Nephron progenitor cell (in vitro differentiated cells): ENCODE data around the gene SFXN3.

Experiments used
- DNase-seq: peaks from one replicate; pipeline ENCODE4 v3.0.0; 2021
- H3K27ac Mint-ChIP-seq: 2 replicates; pipeline ENCODE4 v1.8.0; 2021; ENCODE audit warnings: mild to moderate bottlenecking, moderate library complexity, mixed read lengths
- H3K27me3 Mint-ChIP-seq: 2 replicates; pipeline ENCODE4 v1.8.0; 2021; ENCODE audit warnings: mild to moderate bottlenecking, low read depth, mixed read lengths; ENCODE audit not compliant: poor library complexity
- H3K36me3 Mint-ChIP-seq: 2 replicates; pipeline ENCODE4 v1.8.0; 2021; ENCODE audit warnings: low read depth, mixed read lengths
- H3K4me1 Mint-ChIP-seq: 2 replicates; pipeline ENCODE4 v1.8.0; 2021; ENCODE audit warnings: mixed read lengths
- H3K4me3 Mint-ChIP-seq: 2 replicates; pipeline ENCODE4 v1.8.0; 2021; ENCODE audit warnings: mild to moderate bottlenecking, moderate library complexity, mixed read lengths
- H3K9me3 Mint-ChIP-seq: 2 replicates; pipeline ENCODE4 v1.8.0; 2021; ENCODE audit warnings: mild to moderate bottlenecking, moderate library complexity, mixed read lengths
- CTCF ChIP-seq: fragments of 200-600 bp; sonication (generic); IDR thresholded peaks from 2 replicates; pipeline ENCODE4 v1.5.0; 2021; ENCODE audit warnings: antibody characterized with exemption

Gene SFXN3

DNA sequence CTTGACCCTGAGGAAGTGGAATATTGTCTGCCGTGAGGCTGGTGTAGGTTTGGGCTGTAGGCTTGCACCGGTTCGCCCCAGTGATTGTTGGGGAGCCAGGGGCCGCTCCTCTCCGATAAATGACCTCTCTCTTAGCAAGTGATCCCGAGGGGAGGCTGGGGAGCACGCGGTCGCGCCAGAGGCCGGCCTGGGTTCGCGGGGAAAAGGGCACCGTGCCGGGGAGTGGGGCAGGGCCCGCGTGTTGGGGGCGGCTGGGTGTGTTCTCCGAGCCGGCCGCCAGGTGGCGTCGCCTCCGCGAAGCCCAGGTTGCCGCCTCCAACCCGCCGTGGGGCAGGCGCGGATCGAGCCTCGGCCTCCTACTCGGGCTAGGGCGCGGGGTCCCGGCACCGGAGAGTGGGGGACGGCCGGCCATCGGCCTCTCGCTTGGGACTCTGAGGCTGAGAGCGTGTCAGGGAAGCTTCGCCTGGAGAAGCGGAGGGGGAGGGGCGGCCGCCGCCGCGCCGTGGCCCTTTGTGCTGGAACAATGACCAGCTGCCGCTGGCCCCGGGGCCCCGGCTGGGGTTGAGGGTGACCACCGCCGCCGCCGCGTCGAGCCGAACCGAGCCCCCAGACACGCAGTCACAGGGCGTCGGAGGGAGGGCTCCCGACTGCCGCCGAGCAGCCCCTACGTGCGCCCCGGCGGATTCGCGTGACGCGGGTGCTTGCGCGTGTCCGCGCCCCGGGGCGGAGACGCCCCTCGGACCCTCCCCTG is 31.9 kb upstream of the SFXN3 start:
- peak overlapping the region; percentile 88 for H3K4me3 Mint-ChIP-seq
- TF ChIP-seq CTCF = peak; percentile 93
- peaks cover 3% of the 10 kb centered on the region for H3K27me3 Mint-ChIP-seq
- peak overlapping the region; percentile 97 for H3K27ac Mint-ChIP-seq
- DNase-seq = peak; percentile 84
- no peaks in the 10 kb centered on the region for H3K9me3 Mint-ChIP-seq
- H3K4me1 Mint-ChIP-seq = peaks cover 49% of the 10 kb centered on the region
- peaks cover 16% of the 10 kb centered on the region for H3K36me3 Mint-ChIP-seq

GRCh38 chr10:100999742-101000126 is 31.3 kb upstream of the SFXN3 start, which contains the start of gene LZTS2:
TSS of gene LZTS2 (plus strand) at chr10:100999808. CDS start at chr10:101002539, 2,731 bp downstream.
- H3K27ac Mint-ChIP-seq = peak within 1 kb of the TSS; percentile 97
- peaks cover 13% of the 10 kb centered on the region for H3K36me3 Mint-ChIP-seq
- peak within 1 kb of the TSS; percentile 92 for H3K4me3 Mint-ChIP-seq
- peak; percentile 77 for DNase-seq
- peaks cover 3% of the 10 kb centered on the region for H3K27me3 Mint-ChIP-seq
- no peak for TF ChIP-seq CTCF
- peaks cover 44% of the 10 kb centered on the region for H3K4me1 Mint-ChIP-seq
- H3K9me3 Mint-ChIP-seq = no peaks in the 10 kb centered on the region

DNA sequence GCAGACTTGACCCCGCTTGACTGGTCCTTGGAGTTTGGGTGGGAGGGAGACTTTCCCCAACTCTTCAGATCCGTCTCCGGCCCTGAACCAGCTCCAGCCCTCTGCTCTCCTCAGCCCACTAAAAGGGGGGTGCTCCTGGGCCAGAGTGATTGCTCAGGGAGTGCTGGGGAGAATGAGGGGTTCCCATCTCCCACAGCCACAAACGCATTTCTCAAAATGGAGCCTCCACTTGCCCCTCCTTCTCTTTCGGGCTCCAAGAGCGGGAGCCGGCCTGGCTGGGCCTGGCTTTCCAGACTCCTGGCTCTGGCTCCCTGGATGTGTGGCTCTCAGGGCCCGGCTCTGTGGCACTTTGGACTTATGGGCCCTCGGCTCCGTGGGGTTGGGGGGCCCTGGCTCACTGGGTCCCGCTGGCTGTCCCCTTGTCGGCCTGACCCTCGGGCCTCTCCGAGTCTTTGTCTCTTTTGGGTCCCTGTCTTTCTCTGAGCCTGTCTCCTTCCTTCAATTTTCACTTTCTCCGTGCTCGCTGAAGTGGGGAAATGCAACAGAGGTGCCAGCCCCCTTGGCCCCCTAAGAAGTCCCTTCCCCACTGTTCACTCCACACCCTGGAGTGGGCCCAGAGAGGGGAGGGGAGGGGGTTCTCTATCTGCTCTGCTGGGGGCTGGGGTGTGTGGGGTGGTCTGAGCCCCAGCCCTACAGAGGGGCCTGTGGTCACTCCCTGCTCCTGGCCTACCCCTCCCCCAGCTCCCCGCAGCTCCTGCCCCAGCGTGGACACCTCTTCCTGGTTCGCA is 30.7 kb upstream of the SFXN3 start:
- DNase-seq = peak; percentile 41
- Mint-ChIP-seq H3K27me3 (no peaks in the 10 kb centered on the region), H3K36me3 (peaks cover 15% of the 10 kb centered on the region), H3K9me3 (no peaks in the 10 kb centered on the region), H3K4me1 (peaks cover 38% of the 10 kb centered on the region), H3K4me3 (peak overlapping the region; percentile 92), H3K27ac (peak overlapping the region; percentile 87)
- no peak for TF ChIP-seq CTCF

DNA sequence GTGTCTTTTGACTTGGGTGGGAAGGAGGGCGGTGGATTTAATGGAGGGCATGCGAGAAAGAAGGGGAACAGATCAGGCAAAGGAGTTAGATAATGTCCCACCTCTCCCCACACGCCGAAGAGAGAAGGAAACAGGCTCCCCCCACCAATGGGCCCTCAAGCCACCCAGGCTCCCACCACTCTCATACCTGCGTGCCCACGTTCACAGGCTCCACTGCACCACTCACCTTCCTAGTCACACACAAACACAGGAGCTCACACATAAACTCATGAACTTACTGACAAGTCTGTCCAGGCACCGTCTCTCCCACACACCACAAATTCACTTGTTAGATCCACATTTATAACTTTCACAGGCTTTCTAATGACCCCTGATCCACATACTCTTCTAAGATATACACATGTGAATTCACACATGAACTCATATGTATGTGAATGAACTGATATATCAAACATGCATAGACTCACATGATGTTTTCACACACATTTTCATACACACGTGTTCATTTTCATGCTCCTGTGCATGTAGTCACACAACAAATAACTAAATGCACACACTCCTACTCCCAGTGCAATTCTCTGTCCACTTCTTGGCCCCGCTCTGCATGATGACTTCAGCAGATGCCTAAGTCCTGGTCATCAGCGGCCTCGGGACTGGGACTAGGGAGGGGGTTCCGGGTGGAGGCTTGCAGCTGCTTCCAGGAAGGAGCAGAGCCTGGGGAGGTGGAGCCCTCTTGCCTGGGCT is 29.9 kb upstream of the SFXN3 start:
- H3K9me3 Mint-ChIP-seq = no peaks in the 10 kb centered on the region
- peak overlapping the region; percentile 87 for H3K27ac Mint-ChIP-seq
- H3K4me3 Mint-ChIP-seq = peak overlapping the region; percentile 92
- H3K27me3 Mint-ChIP-seq = no peaks in the 10 kb centered on the region
- H3K4me1 Mint-ChIP-seq = peaks cover 31% of the 10 kb centered on the region
- peaks cover 17% of the 10 kb centered on the region for H3K36me3 Mint-ChIP-seq
- DNase-seq = peak; percentile 42
- no peak for TF ChIP-seq CTCF

- TF ChIP-seq CTCF = no peak
- no peak for DNase-seq
- peaks cover 21% of the 10 kb centered on the region for H3K36me3 Mint-ChIP-seq
- no peak overlapping the region for H3K27ac Mint-ChIP-seq
- H3K4me1 Mint-ChIP-seq = peaks cover 25% of the 10 kb centered on the region
- peak overlapping the region; percentile 92 for H3K4me3 Mint-ChIP-seq
- H3K9me3 Mint-ChIP-seq = no peaks in the 10 kb centered on the region
- H3K27me3 Mint-ChIP-seq = no peaks in the 10 kb centered on the region
Measured at GRCh38 chr10:101001659-101002035, 29.4 kb upstream of the SFXN3 start.
